Activated CD8-positive, alpha-beta memory T cell treated with anti-CD3 and anti-CD28 coated beads, Interleukin-2, amount 50 U/mL, for 48 hours (primary cell): ENCODE measurements around the gene NSMCE1.

Source experiments
- DNase-seq: peaks from one replicate; pipeline ENCODE4 v3.0.0-alpha.2; 2020

NSMCE1 gene

DNA sequence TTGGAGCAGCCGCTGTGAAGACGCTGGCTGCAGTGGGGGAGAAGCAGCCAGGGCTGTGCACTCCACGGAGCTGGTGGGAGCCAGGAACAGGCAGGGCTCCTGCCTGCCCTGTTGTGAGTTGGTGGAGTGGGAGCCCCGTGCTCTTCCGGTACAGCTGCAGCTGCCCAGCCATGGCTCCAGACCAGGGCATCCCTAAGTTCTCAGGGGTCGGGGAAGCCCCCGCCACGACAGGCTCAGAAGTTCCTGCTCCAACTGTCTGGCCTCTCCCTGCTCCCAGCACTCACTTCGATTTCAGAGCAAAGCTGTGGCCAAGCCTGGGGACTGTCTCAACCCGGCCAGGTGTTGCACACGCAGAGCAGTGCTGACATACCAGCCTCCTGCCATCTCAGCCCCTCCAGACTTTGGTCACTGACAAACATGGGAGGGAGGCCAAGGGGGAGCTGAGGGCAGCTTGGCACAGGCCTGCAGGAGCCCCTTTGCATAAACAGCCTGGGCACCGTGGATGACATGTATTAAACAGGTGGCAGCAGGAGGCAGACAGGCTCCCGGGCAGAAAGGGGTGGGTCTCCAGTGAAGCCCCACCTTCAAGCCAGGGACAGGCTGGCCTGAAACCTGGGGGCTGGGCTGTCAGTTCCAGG lies 79.1 kb downstream of the NSMCE1 start:
- no peak for DNase-seq

- no peak for DNase-seq
Observed at GRCh38 chr16:27188633-27189032, 79.9 kb downstream of the NSMCE1 start.

- DNase-seq, result no peak
Observed at GRCh38 chr16:27185776-27186130, 82.8 kb downstream of the NSMCE1 start.

DNA sequence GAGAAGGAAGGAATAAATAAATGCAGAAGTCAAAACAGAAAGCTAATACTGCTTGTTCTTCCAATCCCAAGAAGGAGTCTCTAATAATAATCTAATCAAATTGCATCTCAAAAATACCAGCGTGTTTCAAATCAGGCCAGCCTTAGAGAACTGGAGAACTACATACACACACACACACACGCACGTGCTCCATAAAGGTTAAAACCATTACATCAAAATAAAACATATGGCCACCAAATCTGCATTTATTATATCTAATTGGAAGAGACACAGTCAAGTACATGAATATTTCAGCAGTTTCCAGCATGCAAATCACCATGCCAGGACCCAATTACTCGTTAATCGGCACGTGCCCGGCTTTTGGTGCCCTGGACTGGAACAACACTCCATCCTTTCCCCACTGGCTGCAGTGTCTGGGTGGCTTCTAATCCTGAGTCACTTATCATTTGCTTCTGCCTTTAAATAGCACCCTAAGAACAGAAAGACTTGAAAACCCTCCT lies 85.6 kb downstream of the NSMCE1 start:
- DNase-seq, result no peak

DNA sequence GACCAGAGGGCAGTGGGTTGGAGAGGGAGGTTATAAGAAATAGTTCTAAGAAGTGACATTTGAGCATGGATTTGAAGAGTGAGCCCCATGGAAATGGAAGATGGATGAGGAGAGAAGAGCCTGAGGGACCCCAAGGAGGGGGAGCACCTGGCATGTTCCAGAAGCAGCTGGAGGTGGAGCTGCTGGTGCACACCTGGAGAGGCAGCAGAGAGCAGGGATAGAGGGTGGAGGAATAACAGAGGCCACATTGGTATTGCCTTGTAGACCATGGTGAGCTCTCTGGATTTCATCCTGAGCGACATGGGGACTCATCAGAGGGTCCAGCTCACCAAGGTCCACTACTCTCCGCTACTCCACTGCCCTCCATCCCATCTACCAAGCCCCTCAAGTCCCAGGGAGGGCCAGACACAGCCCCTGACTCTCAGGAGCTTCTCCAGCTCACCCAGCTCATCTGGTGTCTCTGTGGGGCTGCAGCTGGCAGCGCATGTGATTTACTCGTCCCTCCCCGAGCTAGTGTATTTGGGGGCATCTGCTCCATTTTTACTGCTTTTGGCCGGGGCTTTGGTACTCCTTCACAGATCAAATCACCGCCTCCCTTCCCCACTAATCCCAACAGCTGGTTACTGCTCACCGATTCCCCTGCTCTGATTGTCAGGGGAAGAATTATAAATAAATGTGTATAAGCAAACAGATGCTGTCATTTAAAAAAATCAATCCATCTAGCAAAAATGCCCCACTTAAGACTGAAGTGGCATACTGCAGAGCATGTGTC lies 87.4 kb downstream of the NSMCE1 start:
- no peak for DNase-seq

- peak; percentile 95 for DNase-seq
Observed at GRCh38 chr16:27179500-27180072, 89.0 kb downstream of the NSMCE1 start.

GRCh38 chr16:27177031-27177774 lies 91.4 kb downstream of the NSMCE1 start:
- no peak for DNase-seq

DNA sequence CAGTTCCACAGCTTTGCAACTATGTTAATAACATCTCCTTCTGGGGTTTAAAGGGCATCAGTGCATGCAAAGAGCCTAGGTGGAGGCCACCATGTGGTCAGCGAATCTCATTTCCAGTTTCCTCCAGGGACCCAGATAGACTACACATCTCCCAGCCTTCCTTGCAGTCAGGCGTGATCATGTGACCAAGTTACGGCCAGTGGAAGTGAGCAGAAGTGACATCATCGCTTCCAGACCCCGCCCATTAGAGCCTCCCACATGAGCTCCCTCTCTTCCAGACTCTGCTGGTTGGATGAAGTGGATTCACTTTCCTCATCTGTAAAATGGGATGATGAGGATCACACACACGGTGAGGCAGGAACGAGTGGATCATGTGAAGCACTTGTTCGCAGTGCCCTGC lies 92.7 kb downstream of the NSMCE1 start:
- no peak for DNase-seq
